Endodermal cell (in vitro differentiated cells): ENCODE data around the gene PIR. TPM values are rescaled to one million over a fixed set of nuclear protein-coding genes. Genes with fewer than 3 reads are reported as not detected.

Experiments used
- DNase-seq: peaks from one replicate; pipeline ENCODE4 v3.0.0-alpha.2; 2017
- H3K27ac ChIP-seq: 2 replicates; pipeline ENCODE4 v1.5.1; 2013; ENCODE audit warnings: mild to moderate bottlenecking, low read depth, low read length, moderate library complexity
- H3K27me3 ChIP-seq: 2 replicates; pipeline ENCODE4 v1.6.1; 2013; ENCODE audit warnings: mild to moderate bottlenecking, low read length, moderate library complexity; ENCODE audit not compliant: insufficient read depth, control insufficient read depth, poor library complexity, severe bottlenecking
- H3K36me3 ChIP-seq: 2 replicates; pipeline ENCODE4 v1.7.0; 2013; ENCODE audit warnings: mild to moderate bottlenecking, low read length, moderate library complexity; ENCODE audit not compliant: control insufficient read depth, insufficient read depth
- H3K4me1 ChIP-seq: one replicate; pipeline ENCODE4 v1.7.0; 2013; ENCODE audit warnings: low read length; ENCODE audit not compliant: control insufficient read depth, insufficient read depth
- H3K4me3 ChIP-seq: 2 replicates; pipeline ENCODE4 v1.5.1; 2013; ENCODE audit warnings: mild to moderate bottlenecking, low read length, moderate library complexity
- H3K9ac ChIP-seq: 2 replicates; pipeline ENCODE4 v1.6.1; 2013; ENCODE audit warnings: mild to moderate bottlenecking, low read length, moderate library complexity; ENCODE audit not compliant: poor library complexity, severe bottlenecking; ENCODE audit errors: extremely low read depth
- H3K9me3 ChIP-seq: 2 replicates; pipeline ENCODE4 v1.6.1; 2013; ENCODE audit warnings: mild to moderate bottlenecking, low read length, moderate library complexity; ENCODE audit not compliant: control insufficient read depth
- H3K27ac Mint-ChIP-seq: 2 replicates; pipeline ENCODE4 v1.8.0; 2020; ENCODE audit warnings: mixed read lengths
- H3K27me3 Mint-ChIP-seq: 2 replicates; pipeline ENCODE4 v1.8.0; 2021; ENCODE audit warnings: mild to moderate bottlenecking, mixed read lengths; ENCODE audit not compliant: insufficient read depth
- H3K36me3 Mint-ChIP-seq: 2 replicates; pipeline ENCODE4 v1.8.0; 2020; ENCODE audit warnings: low read depth, mixed read lengths
- H3K4me1 Mint-ChIP-seq: 2 replicates; pipeline ENCODE4 v1.8.0; 2020; ENCODE audit warnings: mixed read lengths
- H3K4me3 Mint-ChIP-seq: 2 replicates; pipeline ENCODE4 v1.8.0; 2020; ENCODE audit warnings: mild to moderate bottlenecking, moderate library complexity, mixed read lengths
- H3K9me3 Mint-ChIP-seq: 2 replicates; pipeline ENCODE4 v1.8.0; 2020; ENCODE audit warnings: mild to moderate bottlenecking, mixed read lengths
- WGBS, 2 experiments: methylation state at CpG; one replicate each; pipeline versions ENCODE4 v1.1.5 to v1.1.7; 2013; ENCODE audit warnings: missing lambda C conversion rate in 2 of 2, mixed read lengths in 1 of 2; ENCODE audit not compliant: insufficient coverage in 1 of 2, insufficient read length in 1 of 2; 5-methylcytosine and 5-hydroxymethylcytosine counted together
- total RNA-seq, 2 donors: library from RNA; stranded (reverse); fragmentation: NEBNext Ultra II Directional in 1 of 2; extraction: Animal tissue kit (Norgen Biotek cat#: 25700) in 1 of 2; gene quantifications; 2 replicates in 1 of 2; 3 replicates in 1 of 2; pipeline ENCODE4 v1.2.1, GENCODE V29; 2021
- TF ChIP-seq, protein P1 (sequence below): fragments of 200-600 bp; sonication (generic); conservative IDR thresholded peaks from 2 replicates; pipeline ENCODE4 v1.5.0; 2021; ENCODE audit warnings: antibody characterized with exemption, mild to moderate bottlenecking

Gene PIR
- total RNA-seq, 2 donors from 2014 or later, result 21.0 to 34.2 TPM

DNA sequence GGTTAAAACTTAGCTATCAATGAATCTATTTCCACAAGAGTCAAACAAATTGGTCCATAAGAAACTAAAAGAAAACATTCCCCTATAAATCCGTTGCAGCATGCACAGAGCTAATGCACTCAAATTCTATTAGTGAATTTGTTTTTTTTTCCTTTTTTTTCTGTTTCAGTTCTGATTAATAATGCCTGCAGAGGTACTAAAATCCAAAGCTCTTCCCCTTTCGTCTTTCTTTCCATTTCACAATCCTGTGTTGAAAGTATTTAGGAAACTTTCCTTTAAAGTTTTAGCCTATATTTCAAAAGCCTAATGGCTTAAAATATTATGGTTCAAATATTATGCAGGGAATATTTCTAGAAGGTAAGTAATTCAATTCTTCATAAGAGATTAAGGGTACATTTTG is 63.1 kb downstream of the PIR start:
- H3K36me3 ChIP-seq, result no peaks in the 10 kb centered on the region
- H3K9me3 Mint-ChIP-seq, result no peaks in the 10 kb centered on the region
- WGBS, 2 experiments, result 100% methylated on average over 1 of the region's 2 CpGs; no CpG with 5 or more reads in 1 of the 2 experiments

DNA sequence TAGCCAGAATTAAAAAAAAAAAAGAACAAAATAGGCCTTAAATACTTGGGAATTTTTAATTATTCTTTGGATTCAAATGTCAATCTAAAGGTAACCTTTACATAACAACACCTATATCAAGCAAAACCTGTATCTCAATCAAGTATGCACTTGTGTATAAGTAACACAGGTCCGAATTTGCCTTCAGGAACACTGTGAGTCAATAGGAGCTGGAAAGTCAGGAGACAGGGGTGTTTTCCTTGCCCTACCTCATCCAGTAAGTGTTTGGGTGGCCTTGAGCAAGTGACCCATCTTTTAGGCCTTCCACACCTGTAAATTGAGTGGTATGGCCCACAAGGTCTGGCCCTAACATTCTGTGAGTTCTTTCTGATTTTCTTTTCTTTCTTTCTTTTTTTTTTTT is 68.1 kb downstream of the PIR start:
- H3K27me3 ChIP-seq, result no peaks in the 10 kb centered on the region
- 91% methylated on average over 1 of the region's 1 CpG; no CpG with 5 or more reads in 1 of the 2 experiments for WGBS, 2 experiments
- no peaks in the 10 kb centered on the region for H3K36me3 ChIP-seq
- TF ChIP-seq, protein P1, sequence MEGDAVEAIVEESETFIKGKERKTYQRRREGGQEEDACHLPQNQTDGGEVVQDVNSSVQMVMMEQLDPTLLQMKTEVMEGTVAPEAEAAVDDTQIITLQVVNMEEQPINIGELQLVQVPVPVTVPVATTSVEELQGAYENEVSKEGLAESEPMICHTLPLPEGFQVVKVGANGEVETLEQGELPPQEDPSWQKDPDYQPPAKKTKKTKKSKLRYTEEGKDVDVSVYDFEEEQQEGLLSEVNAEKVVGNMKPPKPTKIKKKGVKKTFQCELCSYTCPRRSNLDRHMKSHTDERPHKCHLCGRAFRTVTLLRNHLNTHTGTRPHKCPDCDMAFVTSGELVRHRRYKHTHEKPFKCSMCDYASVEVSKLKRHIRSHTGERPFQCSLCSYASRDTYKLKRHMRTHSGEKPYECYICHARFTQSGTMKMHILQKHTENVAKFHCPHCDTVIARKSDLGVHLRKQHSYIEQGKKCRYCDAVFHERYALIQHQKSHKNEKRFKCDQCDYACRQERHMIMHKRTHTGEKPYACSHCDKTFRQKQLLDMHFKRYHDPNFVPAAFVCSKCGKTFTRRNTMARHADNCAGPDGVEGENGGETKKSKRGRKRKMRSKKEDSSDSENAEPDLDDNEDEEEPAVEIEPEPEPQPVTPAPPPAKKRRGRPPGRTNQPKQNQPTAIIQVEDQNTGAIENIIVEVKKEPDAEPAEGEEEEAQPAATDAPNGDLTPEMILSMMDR, result no peak
- H3K9ac ChIP-seq, result no peak overlapping the region
- H3K27ac ChIP-seq, result no peak overlapping the region
- no peaks in the 10 kb centered on the region for H3K4me1 ChIP-seq
- no peak overlapping the region for H3K4me3 ChIP-seq
- Mint-ChIP-seq H3K36me3 (peaks cover 11% of the 10 kb centered on the region), H3K27me3 (no peaks in the 10 kb centered on the region), H3K4me1 (no peaks in the 10 kb centered on the region), H3K4me3 (no peak overlapping the region), H3K9me3 (peaks cover 2% of the 10 kb centered on the region), H3K27ac (no peak overlapping the region)
- no peaks in the 10 kb centered on the region for H3K9me3 ChIP-seq
- DNase-seq, result no peak

More for the DNA sequence above, 63.1 kb downstream of the PIR start:
- no peak for DNase-seq
- Histone ChIP-seq H3K9me3 (no peaks in the 10 kb centered on the region), H3K4me3 (no peak overlapping the region), H3K9ac (no peak overlapping the region), H3K27ac (no peak overlapping the region), H3K4me1 (no peaks in the 10 kb centered on the region), H3K27me3 (no peaks in the 10 kb centered on the region)
- TF ChIP-seq, protein P1, result no peak
- Mint-ChIP-seq H3K36me3 (peaks cover 2% of the 10 kb centered on the region), H3K27ac (no peak overlapping the region), H3K4me3 (no peak overlapping the region), H3K27me3 (peaks cover 13% of the 10 kb centered on the region), H3K4me1 (no peaks in the 10 kb centered on the region)

DNA sequence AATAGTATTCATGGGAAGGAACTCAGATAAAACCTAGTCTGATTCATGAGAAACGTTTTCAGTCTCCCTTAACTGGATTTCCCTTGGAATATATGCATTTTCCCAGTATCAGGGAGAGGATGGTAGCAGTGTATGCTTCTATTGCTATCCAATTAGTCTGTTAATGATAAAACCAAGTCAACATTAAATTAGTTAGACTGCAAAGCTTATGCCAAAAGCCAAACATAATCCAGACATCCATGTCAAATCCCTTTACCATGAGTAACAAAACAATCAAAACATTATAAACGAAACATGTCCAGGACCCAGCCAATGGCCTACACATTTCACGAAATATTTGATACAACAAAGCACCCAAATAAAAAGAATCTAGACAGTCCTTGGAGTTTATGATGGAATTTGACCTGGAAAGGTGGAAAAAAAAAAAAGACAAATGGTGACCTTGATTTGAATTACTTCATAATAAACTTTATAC is 74.4 kb downstream of the PIR start:
- no peak for DNase-seq
- no peak overlapping the region for H3K4me3 ChIP-seq
- Mint-ChIP-seq H3K36me3 (peaks cover 23% of the 10 kb centered on the region), H3K27ac (no peak overlapping the region), H3K4me3 (no peak overlapping the region), H3K27me3 (no peaks in the 10 kb centered on the region), H3K9me3 (peaks cover 11% of the 10 kb centered on the region), H3K4me1 (no peaks in the 10 kb centered on the region)
- H3K9ac ChIP-seq, result no peak overlapping the region
- no peaks in the 10 kb centered on the region for H3K4me1 ChIP-seq
- TF ChIP-seq, protein P1, result no peak
- H3K27me3 ChIP-seq, result no peaks in the 10 kb centered on the region
- peaks cover 10% of the 10 kb centered on the region for H3K9me3 ChIP-seq
- WGBS, 2 experiments, result 90% methylated on average over 3 of the region's 3 CpGs; no CpG with 5 or more reads in 1 of the 2 experiments
- no peaks in the 10 kb centered on the region for H3K36me3 ChIP-seq
- no peak overlapping the region for H3K27ac ChIP-seq
